ENCODE data around the gene NLE1.

GRCh38 chr17:35099908-35100307 lies 42.2 kb downstream of the NLE1 start:
- TF ChIP-seq CTCF (IDR thresholded peaks at IDR 0.05), result no peak
- no peak for TF ChIP-seq POLR2A (IDR thresholded peaks at IDR 0.05; ENCODE audit: low read depth)
- no peak for TF ChIP-seq POLR2AphosphoS5 (IDR thresholded peaks at IDR 0.05)

Data from esophagus muscularis mucosa (tissue), 3 donors.